Measurements from ENCODE around the gene FOXF1. TPM values are rescaled to one million over a fixed set of nuclear protein-coding genes. Genes with fewer than 3 reads are reported as not detected.

The FOXF1 gene
- total RNA-seq, 1 experiment from 2014 or later, result not detected

DNA sequence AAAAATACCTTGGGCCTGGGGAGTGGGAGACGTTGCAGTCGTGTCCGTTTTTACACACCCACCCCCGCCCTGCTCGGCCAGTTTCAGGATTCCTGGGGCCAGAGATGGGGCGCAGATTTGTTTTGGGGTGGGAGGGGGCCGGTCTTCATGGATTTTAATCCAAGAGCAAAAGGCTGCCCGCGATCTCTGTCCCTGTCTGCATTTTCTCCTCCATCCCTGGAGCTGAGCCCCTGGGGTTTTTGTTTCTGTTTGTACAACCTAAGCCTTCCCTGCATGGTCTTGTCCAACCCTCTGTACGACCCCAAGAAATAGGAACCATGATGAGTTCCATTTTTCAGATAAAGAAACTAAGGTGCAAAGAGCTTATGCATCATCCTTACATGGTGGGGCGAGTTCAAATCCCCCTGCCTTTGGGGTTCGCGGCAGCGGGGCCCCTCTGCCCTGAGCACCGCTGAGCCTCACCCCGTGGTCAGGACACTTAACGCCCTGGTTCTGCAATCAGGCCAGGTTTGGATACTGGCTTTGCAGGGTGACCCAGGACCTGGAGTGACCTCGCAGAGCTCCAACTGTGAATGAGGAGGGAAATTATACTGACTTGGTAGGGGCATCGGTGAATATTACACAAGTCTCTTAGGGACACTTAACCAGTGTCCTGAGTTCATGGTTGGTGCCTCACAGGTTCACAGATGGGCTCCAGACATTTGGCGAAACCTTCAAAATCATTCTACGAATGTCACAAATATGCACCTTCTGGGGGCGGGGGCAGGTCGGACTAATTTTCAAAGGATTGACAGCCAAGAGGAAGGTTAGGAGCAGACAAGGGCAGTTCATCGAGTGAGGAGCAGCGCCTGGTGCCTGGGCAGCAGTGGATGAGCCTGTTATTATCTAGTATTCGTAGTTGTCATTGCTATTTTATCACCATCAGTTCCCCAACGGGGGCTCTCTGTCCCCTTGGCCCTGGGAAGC, 4.1 kb upstream of the FOXF1 start (continued):
- TF ChIP-seq FOXJ3 (CRISPR knock-in tag; IDR thresholded peaks at IDR 0.05; ENCODE audit: borderline replicate concordance) (no peak), CREM (CRISPR knock-in tag; IDR thresholded peaks at IDR 0.05) (no peak), IRF2 (CRISPR knock-in tag; IDR thresholded peaks at IDR 0.05; ENCODE audit: borderline replicate concordance, low read depth) (no peak), CBFB (CRISPR knock-in tag; IDR thresholded peaks at IDR 0.05; ENCODE audit: low read depth) (no peak), GABPB1 (CRISPR knock-in tag; IDR thresholded peaks at IDR 0.05) (no peak), SMAD4 (CRISPR knock-in tag; IDR thresholded peaks at IDR 0.05) (no peak)
- TF ChIP-seq, protein P1, sequence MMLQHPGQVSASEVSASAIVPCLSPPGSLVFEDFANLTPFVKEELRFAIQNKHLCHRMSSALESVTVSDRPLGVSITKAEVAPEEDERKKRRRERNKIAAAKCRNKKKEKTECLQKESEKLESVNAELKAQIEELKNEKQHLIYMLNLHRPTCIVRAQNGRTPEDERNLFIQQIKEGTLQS (CRISPR knock-in tag; conservative IDR thresholded peaks at IDR 0.05), result no peak
- TF ChIP-seq, protein P2, sequence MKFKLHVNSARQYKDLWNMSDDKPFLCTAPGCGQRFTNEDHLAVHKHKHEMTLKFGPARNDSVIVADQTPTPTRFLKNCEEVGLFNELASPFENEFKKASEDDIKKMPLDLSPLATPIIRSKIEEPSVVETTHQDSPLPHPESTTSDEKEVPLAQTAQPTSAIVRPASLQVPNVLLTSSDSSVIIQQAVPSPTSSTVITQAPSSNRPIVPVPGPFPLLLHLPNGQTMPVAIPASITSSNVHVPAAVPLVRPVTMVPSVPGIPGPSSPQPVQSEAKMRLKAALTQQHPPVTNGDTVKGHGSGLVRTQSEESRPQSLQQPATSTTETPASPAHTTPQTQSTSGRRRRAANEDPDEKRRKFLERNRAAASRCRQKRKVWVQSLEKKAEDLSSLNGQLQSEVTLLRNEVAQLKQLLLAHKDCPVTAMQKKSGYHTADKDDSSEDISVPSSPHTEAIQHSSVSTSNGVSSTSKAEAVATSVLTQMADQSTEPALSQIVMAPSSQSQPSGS (CRISPR knock-in tag; IDR thresholded peaks at IDR 0.05; ENCODE audit: borderline replicate concordance, low read depth), result no peak
- TF ChIP-seq, protein P3, sequence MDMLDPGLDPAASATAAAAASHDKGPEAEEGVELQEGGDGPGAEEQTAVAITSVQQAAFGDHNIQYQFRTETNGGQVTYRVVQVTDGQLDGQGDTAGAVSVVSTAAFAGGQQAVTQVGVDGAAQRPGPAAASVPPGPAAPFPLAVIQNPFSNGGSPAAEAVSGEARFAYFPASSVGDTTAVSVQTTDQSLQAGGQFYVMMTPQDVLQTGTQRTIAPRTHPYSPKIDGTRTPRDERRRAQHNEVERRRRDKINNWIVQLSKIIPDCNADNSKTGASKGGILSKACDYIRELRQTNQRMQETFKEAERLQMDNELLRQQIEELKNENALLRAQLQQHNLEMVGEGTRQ (CRISPR knock-in tag; IDR thresholded peaks at IDR 0.05), result no peak

DNA sequence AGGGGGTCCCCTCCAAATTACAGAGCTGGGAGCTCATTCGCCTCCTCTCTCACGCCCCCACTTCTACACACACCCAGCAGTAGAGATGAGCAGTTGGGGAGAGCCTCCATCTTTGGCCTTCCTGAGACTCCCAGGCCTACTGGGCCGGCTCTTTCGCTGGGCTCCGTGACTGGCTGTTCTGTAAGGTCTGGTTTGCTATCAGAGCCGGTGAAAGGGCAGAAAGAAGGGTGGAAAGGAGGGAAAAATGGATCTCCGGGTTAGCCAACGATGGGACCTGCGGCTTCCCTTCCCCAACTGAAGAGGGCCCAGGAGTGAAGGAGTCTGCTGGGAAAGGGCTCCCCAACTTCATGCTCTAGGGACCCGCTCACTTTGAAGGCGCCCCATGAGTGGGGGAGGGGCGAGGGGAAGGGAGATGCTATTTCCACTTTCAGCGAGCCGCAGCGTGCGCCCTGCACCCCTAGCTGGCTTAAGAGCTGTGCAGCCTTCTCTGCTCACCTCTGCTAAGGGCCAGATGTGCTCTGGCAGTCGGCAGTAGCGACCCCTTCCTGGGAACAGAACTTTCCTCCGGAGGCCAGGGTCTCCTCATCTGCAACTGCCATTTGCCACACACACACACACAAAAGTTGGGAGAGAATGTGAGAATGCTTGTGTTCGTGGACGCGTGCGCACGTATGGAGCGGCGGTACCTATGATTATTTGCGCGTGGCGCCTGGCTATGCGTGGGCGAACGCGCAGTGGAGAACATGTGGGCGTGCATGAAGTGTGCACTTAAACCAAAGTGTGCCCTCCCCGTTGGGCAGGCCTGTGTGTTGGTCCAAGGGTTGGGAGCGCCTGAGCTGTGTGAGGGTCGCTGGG, 2.9 kb upstream of the FOXF1 start:
- CTCF ChIA-PET, result interaction anchor here (0.6 to 2.2 kb wide), 6 partner anchors 10 to 459 kb away, joined by 3 to 8 read pairs (median 4); no protein-coding TSS in a partner anchor

More for the DNA sequence above, 2.9 kb upstream of the FOXF1 start:
- Mint-ChIP-seq H3K9me3 (no peaks in the 10 kb centered on the region), H3K4me1 (peaks cover 46% of the 10 kb centered on the region), H3K27ac (no peak overlapping the region), H3K36me3 (peaks cover 2% of the 10 kb centered on the region; the same call in 1 of the 2 replicates), H3K4me3 (peak overlapping the region; percentile 62), H3K27me3 (ENCODE audit: low read depth) (peaks cover 96% of the 10 kb centered on the region)
- ATAC-seq, result no peak
- TF ChIP-seq PRRX2 (CRISPR knock-in tag; IDR thresholded peaks at IDR 0.05), result no peak
- no peak for TF ChIP-seq MYBL2 (CRISPR knock-in tag; IDR thresholded peaks at IDR 0.05)
- no peak for TF ChIP-seq CREB1 (CRISPR knock-in tag; IDR thresholded peaks at IDR 0.05)
- TF ChIP-seq, protein P4, sequence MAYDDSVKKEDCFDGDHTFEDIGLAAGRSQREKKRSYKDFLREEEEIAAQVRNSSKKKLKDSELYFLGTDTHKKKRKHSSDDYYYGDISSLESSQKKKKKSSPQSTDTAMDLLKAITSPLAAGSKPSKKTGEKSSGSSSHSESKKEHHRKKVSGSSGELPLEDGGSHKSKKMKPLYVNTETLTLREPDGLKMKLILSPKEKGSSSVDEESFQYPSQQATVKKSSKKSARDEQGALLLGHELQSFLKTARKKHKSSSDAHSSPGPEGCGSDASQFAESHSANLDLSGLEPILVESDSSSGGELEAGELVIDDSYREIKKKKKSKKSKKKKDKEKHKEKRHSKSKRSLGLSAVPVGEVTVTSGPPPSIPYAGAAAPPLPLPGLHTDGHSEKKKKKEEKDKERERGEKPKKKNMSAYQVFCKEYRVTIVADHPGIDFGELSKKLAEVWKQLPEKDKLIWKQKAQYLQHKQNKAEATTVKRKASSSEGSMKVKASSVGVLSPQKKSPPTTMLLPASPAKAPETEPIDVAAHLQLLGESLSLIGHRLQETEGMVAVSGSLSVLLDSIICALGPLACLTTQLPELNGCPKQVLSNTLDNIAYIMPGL (CRISPR knock-in tag; IDR thresholded peaks at IDR 0.05), result no peak
- no peak for TF ChIP-seq ZNF671 (CRISPR knock-in tag; IDR thresholded peaks at IDR 0.05)
- TF ChIP-seq, protein P5, sequence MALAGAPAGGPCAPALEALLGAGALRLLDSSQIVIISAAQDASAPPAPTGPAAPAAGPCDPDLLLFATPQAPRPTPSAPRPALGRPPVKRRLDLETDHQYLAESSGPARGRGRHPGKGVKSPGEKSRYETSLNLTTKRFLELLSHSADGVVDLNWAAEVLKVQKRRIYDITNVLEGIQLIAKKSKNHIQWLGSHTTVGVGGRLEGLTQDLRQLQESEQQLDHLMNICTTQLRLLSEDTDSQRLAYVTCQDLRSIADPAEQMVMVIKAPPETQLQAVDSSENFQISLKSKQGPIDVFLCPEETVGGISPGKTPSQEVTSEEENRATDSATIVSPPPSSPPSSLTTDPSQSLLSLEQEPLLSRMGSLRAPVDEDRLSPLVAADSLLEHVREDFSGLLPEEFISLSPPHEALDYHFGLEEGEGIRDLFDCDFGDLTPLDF (CRISPR knock-in tag; IDR thresholded peaks at IDR 0.05), result no peak
- TF ChIP-seq, protein P3 (CRISPR knock-in tag; IDR thresholded peaks at IDR 0.05), result no peak
- TF ChIP-seq, protein P1 (CRISPR knock-in tag; conservative IDR thresholded peaks at IDR 0.05), result no peak
- TF ChIP-seq TEAD4 (CRISPR knock-in tag; IDR thresholded peaks at IDR 0.05), result no peak
- TF ChIP-seq TP53 (CRISPR knock-in tag; IDR thresholded peaks at IDR 0.05), result no peak
- no peak for TF ChIP-seq EMX1 (CRISPR knock-in tag; IDR thresholded peaks at IDR 0.05)
- no peak for TF ChIP-seq ESRRA (CRISPR knock-in tag; IDR thresholded peaks at IDR 0.05; ENCODE audit: borderline replicate concordance)
- POLR2A ChIA-PET, result no interaction called here
- DNase-seq (ENCODE audit: low spot score), result no peak

Data from WTC11 (cell line).